HepG2 (cell line): ENCODE measurements around the gene EPHX1. TPM values are rescaled to one million over a fixed set of nuclear protein-coding genes. Genes with fewer than 3 reads are reported as not detected.
A peak's percentile ranks its signal among the peaks of the same experiment; 100 is the strongest.

Experiments used
- CBX1 ChIP-seq: IDR thresholded peaks from one replicate; pipeline ENCODE4 v1.6.1; 2016; ENCODE audit warnings: antibody characterized with exemption, low read depth
- CHD4 ChIP-seq: fragments of 200-600 bp; sonication (generic); IDR thresholded peaks from 2 replicates; pipeline ENCODE4 v1.7.0; 2017; ENCODE audit warnings: mild to moderate bottlenecking, low read length, borderline replicate concordance
- NFE2L1 ChIP-seq: sonication (generic); formaldehyde crosslinking; IDR thresholded peaks from 2 replicates; pipeline ENCODE4 v1.4.0; 2020; ENCODE audit warnings: missing genetic modification reagents, mild to moderate bottlenecking, borderline replicate concordance
- PCBP2 ChIP-seq: fragments of 200-400 bp; formaldehyde crosslinking; optimal IDR thresholded peaks from 2 replicates; pipeline ENCODE3; 2018; ENCODE audit warnings: low read length, low read depth; ENCODE audit not compliant: poor library complexity, severe bottlenecking
- SYNCRIP ChIP-seq: fragments of 200-400 bp; formaldehyde crosslinking; IDR thresholded peaks from 2 replicates; pipeline ENCODE4 v1.6.1; 2018; ENCODE audit warnings: mild to moderate bottlenecking, low read depth, low read length; ENCODE audit not compliant: insufficient read depth
- TP53 ChIP-seq: sonication (generic); formaldehyde crosslinking; conservative IDR thresholded peaks from 2 replicates; pipeline ENCODE4 v1.4.0; 2020; ENCODE audit warnings: missing genetic modification reagents
- ZNF232 ChIP-seq: sonication (generic); formaldehyde crosslinking; IDR thresholded peaks from 2 replicates; pipeline ENCODE4 v1.4.0; 2020; ENCODE audit warnings: missing genetic modification reagents, borderline replicate concordance
- ZNF335 ChIP-seq: sonication (generic); formaldehyde crosslinking; IDR thresholded peaks from 2 replicates; pipeline ENCODE4 v1.4.0; 2020; ENCODE audit warnings: missing genetic modification reagents
- ZNF530 ChIP-seq: sonication (generic); formaldehyde crosslinking; IDR thresholded peaks from 2 replicates; pipeline ENCODE4 v1.5.0; 2020; ENCODE audit warnings: low read depth, mild to moderate bottlenecking, missing genetic modification reagents
- ZNF564 ChIP-seq: sonication (generic); formaldehyde crosslinking; IDR thresholded peaks from 2 replicates; pipeline ENCODE4 v1.8.1; 2023; ENCODE audit warnings: mild to moderate bottlenecking, missing genetic modification reagents
- ZNF614 ChIP-seq: IDR thresholded peaks from 2 replicates; pipeline ENCODE4 v1.6.1; 2018; ENCODE audit warnings: missing biosample characterization, missing genetic modification reagents, inconsistent platforms, borderline replicate concordance
- ZNF616 ChIP-seq: sonication (generic); formaldehyde crosslinking; IDR thresholded peaks from 2 replicates; pipeline ENCODE4 v1.5.0; 2020; ENCODE audit warnings: low read depth, mild to moderate bottlenecking, missing genetic modification reagents
- ZNF749 ChIP-seq: sonication (generic); formaldehyde crosslinking; IDR thresholded peaks from 2 replicates; pipeline ENCODE4 v1.8.0; 2022; ENCODE audit warnings: mild to moderate bottlenecking, missing genetic modification reagents, moderate library complexity, borderline replicate concordance
- polyA plus RNA-seq, 8 experiments: library from polyadenylated mRNA; depleted of rRNA in 3 of 8; stranded (reverse) in 7 of 8; unstranded in 1 of 8; fragments of >200 nt; fragmentation: Illumina TruSeq in 4 of 8; extraction: Trizol in 4 of 8; gene quantifications; 2 replicates each; pipeline versions ENCODE4 v1.2.1 to v1.2.3, GENCODE V29; 2011 to 2016; ENCODE audit warnings: low read depth in 4 of 8, missing spikeins in 1 of 8, mixed read lengths in 1 of 8; ENCODE audit not compliant: insufficient read depth in 1 of 8
- total RNA-seq, 5 experiments: library from RNA; depleted of rRNA; stranded (reverse); fragments of >200 nt; fragmentation: Illumina TruSeq; extraction: Trizol; gene quantifications; 2 replicates each; pipeline ENCODE4 v1.2.3, GENCODE V29; 2016; ENCODE audit warnings: low read depth in 1 of 5
- TF ChIP-seq, protein P1 (sequence below): sonication (generic); formaldehyde crosslinking; IDR thresholded peaks from 2 replicates; pipeline ENCODE4 v1.8.0; 2023; ENCODE audit warnings: mild to moderate bottlenecking, missing genetic modification reagents
- TF ChIP-seq, protein P2 (sequence below): sonication (generic); formaldehyde crosslinking; IDR thresholded peaks from 2 replicates; pipeline ENCODE4 v1.5.0; 2020; ENCODE audit warnings: missing genetic modification reagents
- TF ChIP-seq, protein P3 (sequence below): sonication (generic); formaldehyde crosslinking; IDR thresholded peaks from 2 replicates; pipeline ENCODE4 v1.5.1; 2020; ENCODE audit warnings: mild to moderate bottlenecking, missing genetic modification reagents, borderline replicate concordance
- TF ChIP-seq, protein P4 (sequence below): sonication (generic); formaldehyde crosslinking; conservative IDR thresholded peaks from 2 replicates; pipeline ENCODE4 v1.8.0; 2022; ENCODE audit warnings: missing genetic modification reagents
- TF ChIP-seq, protein P5 (sequence below): sonication (generic); formaldehyde crosslinking; conservative IDR thresholded peaks from 2 replicates; pipeline ENCODE4 v1.4.0; 2020; ENCODE audit warnings: missing genetic modification reagents

The EPHX1 gene
- total and polyA plus RNA-seq, 2 of the 13 experiments (the other 11 are each of a cell fraction or from before 2014, with no cell fraction given): 27.7 to 36.5 TPM

DNA sequence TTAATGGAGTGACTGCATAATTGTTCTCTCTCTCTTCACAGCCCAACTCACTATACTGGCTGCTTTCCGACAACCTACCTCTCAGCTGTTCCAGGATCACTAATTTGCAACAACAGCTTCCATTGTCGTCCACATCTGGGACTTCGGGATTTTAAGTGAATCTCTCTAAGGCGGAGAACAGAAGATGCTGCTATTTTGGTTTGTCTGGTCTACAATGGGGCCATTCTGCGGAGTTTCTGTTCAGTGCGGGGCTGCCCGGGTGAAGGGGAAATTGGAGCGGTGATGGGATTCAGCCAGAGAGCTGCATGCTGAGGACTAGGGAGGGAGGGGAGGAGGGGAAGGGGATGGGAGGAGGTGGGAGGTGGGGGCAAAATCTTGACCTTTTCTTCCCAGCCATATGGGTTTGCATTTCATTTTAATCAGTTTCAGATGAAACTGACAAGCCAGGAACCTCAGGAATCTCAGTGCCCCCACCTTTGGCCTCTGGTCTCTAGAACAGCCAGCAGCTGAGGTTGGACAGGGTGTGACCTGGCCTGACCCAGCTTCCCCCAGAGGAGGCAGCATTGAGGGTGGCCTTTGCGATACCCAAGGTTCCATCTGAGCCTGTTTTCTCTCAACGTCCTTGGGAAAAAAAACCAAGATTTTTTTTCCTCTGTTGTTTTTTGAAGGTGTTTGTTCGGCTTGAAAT lies 39.2 kb upstream of the EPHX1 start (continued):
- TF ChIP-seq, protein P1, sequence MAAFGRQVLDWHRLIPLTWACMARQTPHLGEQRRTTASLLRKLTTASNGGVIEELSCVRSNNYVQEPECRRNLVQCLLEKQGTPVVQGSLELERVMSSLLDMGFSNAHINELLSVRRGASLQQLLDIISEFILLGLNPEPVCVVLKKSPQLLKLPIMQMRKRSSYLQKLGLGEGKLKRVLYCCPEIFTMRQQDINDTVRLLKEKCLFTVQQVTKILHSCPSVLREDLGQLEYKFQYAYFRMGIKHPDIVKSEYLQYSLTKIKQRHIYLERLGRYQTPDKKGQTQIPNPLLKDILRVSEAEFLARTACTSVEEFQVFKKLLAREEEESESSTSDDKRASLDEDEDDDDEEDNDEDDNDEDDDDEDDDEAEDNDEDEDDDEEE (CRISPR knock-in tag): no peak
- TF ChIP-seq ZNF564: no peak
- no peak for TF ChIP-seq ZNF616
- no peak for TF ChIP-seq ZNF530 (CRISPR knock-in tag)
- TF ChIP-seq, protein P2, sequence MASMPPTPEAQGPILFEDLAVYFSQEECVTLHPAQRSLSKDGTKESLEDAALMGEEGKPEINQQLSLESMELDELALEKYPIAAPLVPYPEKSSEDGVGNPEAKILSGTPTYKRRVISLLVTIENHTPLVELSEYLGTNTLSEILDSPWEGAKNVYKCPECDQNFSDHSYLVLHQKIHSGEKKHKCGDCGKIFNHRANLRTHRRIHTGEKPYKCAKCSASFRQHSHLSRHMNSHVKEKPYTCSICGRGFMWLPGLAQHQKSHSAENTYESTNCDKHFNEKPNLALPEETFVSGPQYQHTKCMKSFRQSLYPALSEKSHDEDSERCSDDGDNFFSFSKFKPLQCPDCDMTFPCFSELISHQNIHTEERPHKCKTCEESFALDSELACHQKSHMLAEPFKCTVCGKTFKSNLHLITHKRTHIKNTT (CRISPR knock-in tag): no peak
- no peak for TF ChIP-seq CHD4
- TF ChIP-seq ZNF614: no peak
- TF ChIP-seq, protein P3, sequence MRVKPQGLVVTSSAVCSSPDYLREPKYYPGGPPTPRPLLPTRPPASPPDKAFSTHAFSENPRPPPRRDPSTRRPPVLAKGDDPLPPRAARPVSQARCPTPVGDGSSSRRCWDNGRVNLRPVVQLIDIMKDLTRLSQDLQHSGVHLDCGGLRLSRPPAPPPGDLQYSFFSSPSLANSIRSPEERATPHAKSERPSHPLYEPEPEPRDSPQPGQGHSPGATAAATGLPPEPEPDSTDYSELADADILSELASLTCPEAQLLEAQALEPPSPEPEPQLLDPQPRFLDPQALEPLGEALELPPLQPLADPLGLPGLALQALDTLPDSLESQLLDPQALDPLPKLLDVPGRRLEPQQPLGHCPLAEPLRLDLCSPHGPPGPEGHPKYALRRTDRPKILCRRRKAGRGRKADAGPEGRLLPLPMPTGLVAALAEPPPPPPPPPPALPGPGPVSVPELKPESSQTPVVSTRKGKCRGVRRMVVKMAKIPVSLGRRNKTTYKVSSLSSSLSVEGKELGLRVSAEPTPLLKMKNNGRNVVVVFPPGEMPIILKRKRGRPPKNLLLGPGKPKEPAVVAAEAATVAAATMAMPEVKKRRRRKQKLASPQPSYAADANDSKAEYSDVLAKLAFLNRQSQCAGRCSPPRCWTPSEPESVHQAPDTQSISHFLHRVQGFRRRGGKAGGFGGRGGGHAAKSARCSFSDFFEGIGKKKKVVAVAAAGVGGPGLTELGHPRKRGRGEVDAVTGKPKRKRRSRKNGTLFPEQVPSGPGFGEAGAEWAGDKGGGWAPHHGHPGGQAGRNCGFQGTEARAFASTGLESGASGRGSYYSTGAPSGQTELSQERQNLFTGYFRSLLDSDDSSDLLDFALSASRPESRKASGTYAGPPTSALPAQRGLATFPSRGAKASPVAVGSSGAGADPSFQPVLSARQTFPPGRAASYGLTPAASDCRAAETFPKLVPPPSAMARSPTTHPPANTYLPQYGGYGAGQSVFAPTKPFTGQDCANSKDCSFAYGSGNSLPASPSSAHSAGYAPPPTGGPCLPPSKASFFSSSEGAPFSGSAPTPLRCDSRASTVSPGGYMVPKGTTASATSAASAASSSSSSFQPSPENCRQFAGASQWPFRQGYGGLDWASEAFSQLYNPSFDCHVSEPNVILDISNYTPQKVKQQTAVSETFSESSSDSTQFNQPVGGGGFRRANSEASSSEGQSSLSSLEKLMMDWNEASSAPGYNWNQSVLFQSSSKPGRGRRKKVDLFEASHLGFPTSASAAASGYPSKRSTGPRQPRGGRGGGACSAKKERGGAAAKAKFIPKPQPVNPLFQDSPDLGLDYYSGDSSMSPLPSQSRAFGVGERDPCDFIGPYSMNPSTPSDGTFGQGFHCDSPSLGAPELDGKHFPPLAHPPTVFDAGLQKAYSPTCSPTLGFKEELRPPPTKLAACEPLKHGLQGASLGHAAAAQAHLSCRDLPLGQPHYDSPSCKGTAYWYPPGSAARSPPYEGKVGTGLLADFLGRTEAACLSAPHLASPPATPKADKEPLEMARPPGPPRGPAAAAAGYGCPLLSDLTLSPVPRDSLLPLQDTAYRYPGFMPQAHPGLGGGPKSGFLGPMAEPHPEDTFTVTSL (CRISPR knock-in tag): peak; percentile 45; the same call in 1 of the 2 replicates
- no peak for TF ChIP-seq ZNF335 (CRISPR knock-in tag)
- no peak for TF ChIP-seq SYNCRIP
- TF ChIP-seq PCBP2: no peak
- no peak for TF ChIP-seq ZNF232 (CRISPR knock-in tag)
- no peak for TF ChIP-seq TP53 (CRISPR knock-in tag)
- TF ChIP-seq, protein P4, sequence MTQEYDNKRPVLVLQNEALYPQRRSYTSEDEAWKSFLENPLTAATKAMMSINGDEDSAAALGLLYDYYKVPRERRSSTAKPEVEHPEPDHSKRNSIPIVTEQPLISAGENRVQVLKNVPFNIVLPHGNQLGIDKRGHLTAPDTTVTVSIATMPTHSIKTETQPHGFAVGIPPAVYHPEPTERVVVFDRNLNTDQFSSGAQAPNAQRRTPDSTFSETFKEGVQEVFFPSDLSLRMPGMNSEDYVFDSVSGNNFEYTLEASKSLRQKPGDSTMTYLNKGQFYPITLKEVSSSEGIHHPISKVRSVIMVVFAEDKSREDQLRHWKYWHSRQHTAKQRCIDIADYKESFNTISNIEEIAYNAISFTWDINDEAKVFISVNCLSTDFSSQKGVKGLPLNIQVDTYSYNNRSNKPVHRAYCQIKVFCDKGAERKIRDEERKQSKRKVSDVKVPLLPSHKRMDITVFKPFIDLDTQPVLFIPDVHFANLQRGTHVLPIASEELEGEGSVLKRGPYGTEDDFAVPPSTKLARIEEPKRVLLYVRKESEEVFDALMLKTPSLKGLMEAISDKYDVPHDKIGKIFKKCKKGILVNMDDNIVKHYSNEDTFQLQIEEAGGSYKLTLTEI (CRISPR knock-in tag): no peak
- TF ChIP-seq NFE2L1: no peak
- no peak for TF ChIP-seq CBX1
- no peak for TF ChIP-seq ZNF749 (CRISPR knock-in tag)
- TF ChIP-seq, protein P5, sequence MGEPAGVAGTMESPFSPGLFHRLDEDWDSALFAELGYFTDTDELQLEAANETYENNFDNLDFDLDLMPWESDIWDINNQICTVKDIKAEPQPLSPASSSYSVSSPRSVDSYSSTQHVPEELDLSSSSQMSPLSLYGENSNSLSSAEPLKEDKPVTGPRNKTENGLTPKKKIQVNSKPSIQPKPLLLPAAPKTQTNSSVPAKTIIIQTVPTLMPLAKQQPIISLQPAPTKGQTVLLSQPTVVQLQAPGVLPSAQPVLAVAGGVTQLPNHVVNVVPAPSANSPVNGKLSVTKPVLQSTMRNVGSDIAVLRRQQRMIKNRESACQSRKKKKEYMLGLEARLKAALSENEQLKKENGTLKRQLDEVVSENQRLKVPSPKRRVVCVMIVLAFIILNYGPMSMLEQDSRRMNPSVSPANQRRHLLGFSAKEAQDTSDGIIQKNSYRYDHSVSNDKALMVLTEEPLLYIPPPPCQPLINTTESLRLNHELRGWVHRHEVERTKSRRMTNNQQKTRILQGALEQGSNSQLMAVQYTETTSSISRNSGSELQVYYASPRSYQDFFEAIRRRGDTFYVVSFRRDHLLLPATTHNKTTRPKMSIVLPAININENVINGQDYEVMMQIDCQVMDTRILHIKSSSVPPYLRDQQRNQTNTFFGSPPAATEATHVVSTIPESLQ (CRISPR knock-in tag): no peak
